Measurements from ENCODE around the gene UBR7.

The UBR7 gene

DNA sequence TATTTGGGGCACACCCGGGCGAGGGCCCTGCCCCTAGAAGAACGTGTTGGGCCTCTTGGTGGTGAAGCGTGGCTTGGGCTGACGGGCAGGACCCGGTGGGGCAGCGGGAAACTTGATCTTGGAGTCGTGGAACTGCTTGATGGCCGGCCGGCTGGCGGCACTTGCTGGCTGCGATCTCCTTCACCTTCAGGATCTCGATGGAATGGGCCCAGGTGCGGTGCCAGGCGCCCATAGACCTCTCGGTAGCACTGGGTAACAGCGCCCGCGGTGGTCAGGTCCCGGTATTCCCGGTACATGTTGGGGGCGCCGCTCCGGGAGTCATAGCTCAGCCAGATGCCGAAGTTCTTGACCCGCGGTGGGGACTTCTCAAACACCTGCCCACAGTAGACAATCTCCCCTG is 16.5 kb downstream of the UBR7 start:
- no peaks in the 10 kb centered on the region; the same call in 1 of the 2 replicates for H3F3A ChIP-seq (ENCODE audit: low read depth)
- H2AFZ ChIP-seq (ENCODE audit: low read length), result no peak overlapping the region
- H3K79me2 ChIP-seq (ENCODE audit: insufficient read depth, low read length), result no peaks in the 10 kb centered on the region
- peaks cover 51% of the 10 kb centered on the region; the same call in 1 of the 2 replicates for H3K36me3 ChIP-seq (ENCODE audit: insufficient read depth, low read length)
- no peaks in the 10 kb centered on the region for H3K27me3 ChIP-seq (ENCODE audit: insufficient read depth, low read length, poor library complexity, severe bottlenecking)
- TF ChIP-seq EZH2phosphoT487 (IDR thresholded peaks at IDR 0.05; ENCODE audit: borderline replicate concordance) (no peak), CTCF (conservative IDR thresholded peaks at IDR 0.05; ENCODE audit: low read length) (no peak)
- H3K4me1 ChIP-seq (ENCODE audit: insufficient read depth, low read length, poor library complexity, severe bottlenecking), result peaks cover 4% of the 10 kb centered on the region
- H3K9me3 ChIP-seq (ENCODE audit: insufficient read depth, low read depth, low read length), result no peaks in the 10 kb centered on the region
- H3K4me3 ChIP-seq (ENCODE audit: low read length, poor library complexity, severe bottlenecking), result no peak overlapping the region
- H4K20me1 ChIP-seq (ENCODE audit: insufficient read depth, low read length, poor library complexity, severe bottlenecking), result no peaks in the 10 kb centered on the region
- no peaks in the 10 kb centered on the region for H3K9me2 ChIP-seq (replicated peaks; ENCODE audit: low read depth, low read length)
- no peak overlapping the region for H3K9ac ChIP-seq (ENCODE audit: low read depth, low read length, poor library complexity, severe bottlenecking)
- no peak overlapping the region for H3K4me2 ChIP-seq (ENCODE audit: low read depth, low read length, poor library complexity, severe bottlenecking)

GRCh38 chr14:93228550-93228949 is 21.5 kb downstream of the UBR7 start:
- Histone ChIP-seq H3K4me2 (ENCODE audit: low read depth, low read length, poor library complexity, severe bottlenecking) (no peak overlapping the region), H3K9me3 (ENCODE audit: insufficient read depth, low read depth, low read length) (no peaks in the 10 kb centered on the region), H3F3A (ENCODE audit: low read depth) (no peaks in the 10 kb centered on the region), H3K4me1 (ENCODE audit: insufficient read depth, low read length, poor library complexity, severe bottlenecking) (no peaks in the 10 kb centered on the region), H3K9ac (ENCODE audit: low read depth, low read length, poor library complexity, severe bottlenecking) (no peak overlapping the region), H3K79me2 (ENCODE audit: insufficient read depth, low read length) (no peaks in the 10 kb centered on the region), H3K9me2 (replicated peaks; ENCODE audit: low read depth, low read length) (no peaks in the 10 kb centered on the region), H3K4me3 (ENCODE audit: low read length, poor library complexity, severe bottlenecking) (no peak overlapping the region), H4K20me1 (ENCODE audit: insufficient read depth, low read length, poor library complexity, severe bottlenecking) (no peaks in the 10 kb centered on the region), H3K27me3 (ENCODE audit: insufficient read depth, low read length, poor library complexity, severe bottlenecking) (no peaks in the 10 kb centered on the region), H3K36me3 (ENCODE audit: insufficient read depth, low read length) (peaks cover 41% of the 10 kb centered on the region; the same call in 1 of the 2 replicates), H2AFZ (ENCODE audit: low read length) (no peak overlapping the region)
- TF ChIP-seq CTCF (conservative IDR thresholded peaks at IDR 0.05; ENCODE audit: low read length), result no peak
- TF ChIP-seq EZH2phosphoT487 (IDR thresholded peaks at IDR 0.05; ENCODE audit: borderline replicate concordance), result no peak

- Histone ChIP-seq H3K79me2 (ENCODE audit: insufficient read depth, low read length) (no peaks in the 10 kb centered on the region), H3K9ac (ENCODE audit: low read depth, low read length, poor library complexity, severe bottlenecking) (no peak overlapping the region), H3K27me3 (ENCODE audit: insufficient read depth, low read length, poor library complexity, severe bottlenecking) (no peaks in the 10 kb centered on the region), H3K4me1 (ENCODE audit: insufficient read depth, low read length, poor library complexity, severe bottlenecking) (no peaks in the 10 kb centered on the region), H3F3A (ENCODE audit: low read depth) (no peaks in the 10 kb centered on the region), H3K4me3 (ENCODE audit: low read length, poor library complexity, severe bottlenecking) (no peak overlapping the region), H3K4me2 (ENCODE audit: low read depth, low read length, poor library complexity, severe bottlenecking) (no peak overlapping the region), H2AFZ (ENCODE audit: low read length) (no peak overlapping the region), H3K36me3 (ENCODE audit: insufficient read depth, low read length) (peaks cover 26% of the 10 kb centered on the region; the same call in 1 of the 2 replicates), H3K9me2 (replicated peaks; ENCODE audit: low read depth, low read length) (no peaks in the 10 kb centered on the region), H4K20me1 (ENCODE audit: insufficient read depth, low read length, poor library complexity, severe bottlenecking) (no peaks in the 10 kb centered on the region), H3K9me3 (ENCODE audit: insufficient read depth, low read depth, low read length) (no peaks in the 10 kb centered on the region)
- TF ChIP-seq CTCF (conservative IDR thresholded peaks at IDR 0.05; ENCODE audit: low read length) (no peak), EZH2phosphoT487 (IDR thresholded peaks at IDR 0.05; ENCODE audit: borderline replicate concordance) (no peak)
Observed at GRCh38 chr14:93230539-93230938, 23.5 kb downstream of the UBR7 start.
